GM18520 (cell line): ENCODE data around the gene NPIPB8.
A peak's percentile ranks its signal among the peaks of the same experiment; 100 is the strongest.
"Not testable (repeated sequence)": the region's sequence is repeated elsewhere in the genome, so short reads cannot be mapped to it uniquely, and the experiment has no call there.

Experiments used
- ATAC-seq: cut with Tn5 transposase; IDR thresholded peaks from one replicate; pipeline ENCODE4 v1.9.1; 2021; ENCODE audit not compliant: unreplicated experiment

The NPIPB8 gene

DNA sequence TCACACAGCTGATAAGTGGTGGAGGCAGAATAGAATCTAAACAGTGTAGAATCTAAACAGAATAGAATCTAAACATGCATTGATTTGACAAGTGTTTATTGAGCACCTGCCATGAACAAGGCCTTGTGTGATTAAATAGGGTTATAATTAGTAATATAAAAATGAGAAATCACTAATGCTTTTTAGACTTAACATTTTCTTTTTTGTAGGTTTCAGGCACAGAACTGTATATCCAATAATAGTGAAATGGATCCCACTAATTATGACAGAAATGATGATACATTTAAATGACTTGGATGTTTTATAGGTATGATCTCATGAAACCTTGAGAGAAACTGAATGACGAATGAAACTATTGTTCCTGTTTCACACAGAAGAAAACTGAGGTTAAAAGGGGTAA is at the start of gene NPIPB8:
TSS of gene NPIPB8 (plus strand) at position 301 of the 400 bp plus-strand sequence. CDS start 296 bp downstream, outside the sequence.
- not testable (repeated sequence) for ATAC-seq

DNA sequence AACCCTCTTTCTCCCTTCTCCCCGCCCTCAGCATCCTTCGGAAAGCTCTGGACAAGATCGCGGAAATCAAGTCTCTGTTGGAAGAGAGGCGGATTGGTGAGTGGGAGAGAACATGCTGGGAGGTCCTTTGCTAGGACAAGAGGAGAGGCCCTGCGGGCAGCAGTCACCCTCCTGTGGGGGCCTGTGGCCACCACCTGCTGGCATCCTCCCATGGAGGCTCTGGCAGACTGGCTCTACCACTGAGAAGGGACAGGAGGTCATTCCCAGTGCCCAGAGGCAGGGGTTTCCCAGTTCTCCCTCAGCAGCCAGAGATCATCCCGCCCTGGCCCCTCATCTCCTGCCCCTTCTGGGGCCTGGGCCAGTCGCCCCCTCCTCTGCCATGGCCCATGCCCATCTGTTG is 48.8 kb upstream of the NPIPB8 start:
- ATAC-seq = no peak

DNA sequence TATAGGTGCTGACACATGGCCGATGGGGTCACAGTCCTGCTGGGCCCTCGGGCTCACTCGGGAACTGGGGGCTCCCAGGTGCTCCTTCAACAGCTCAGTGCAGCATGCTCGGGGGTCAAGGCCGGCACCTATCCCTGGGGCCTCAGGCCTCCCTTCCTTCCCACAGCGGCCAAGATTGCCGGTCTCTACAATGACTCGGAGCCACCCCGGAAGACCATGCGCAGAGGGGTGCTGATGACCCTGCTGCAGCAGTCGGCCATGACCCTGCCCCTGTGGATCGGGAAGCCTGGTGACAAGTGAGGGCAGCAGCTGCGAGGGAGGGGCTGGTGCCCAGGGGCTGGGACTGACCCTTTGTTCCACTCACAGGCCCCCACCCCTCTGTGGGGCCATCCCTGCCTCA is 47.9 kb upstream of the NPIPB8 start:
- no peak for ATAC-seq

DNA sequence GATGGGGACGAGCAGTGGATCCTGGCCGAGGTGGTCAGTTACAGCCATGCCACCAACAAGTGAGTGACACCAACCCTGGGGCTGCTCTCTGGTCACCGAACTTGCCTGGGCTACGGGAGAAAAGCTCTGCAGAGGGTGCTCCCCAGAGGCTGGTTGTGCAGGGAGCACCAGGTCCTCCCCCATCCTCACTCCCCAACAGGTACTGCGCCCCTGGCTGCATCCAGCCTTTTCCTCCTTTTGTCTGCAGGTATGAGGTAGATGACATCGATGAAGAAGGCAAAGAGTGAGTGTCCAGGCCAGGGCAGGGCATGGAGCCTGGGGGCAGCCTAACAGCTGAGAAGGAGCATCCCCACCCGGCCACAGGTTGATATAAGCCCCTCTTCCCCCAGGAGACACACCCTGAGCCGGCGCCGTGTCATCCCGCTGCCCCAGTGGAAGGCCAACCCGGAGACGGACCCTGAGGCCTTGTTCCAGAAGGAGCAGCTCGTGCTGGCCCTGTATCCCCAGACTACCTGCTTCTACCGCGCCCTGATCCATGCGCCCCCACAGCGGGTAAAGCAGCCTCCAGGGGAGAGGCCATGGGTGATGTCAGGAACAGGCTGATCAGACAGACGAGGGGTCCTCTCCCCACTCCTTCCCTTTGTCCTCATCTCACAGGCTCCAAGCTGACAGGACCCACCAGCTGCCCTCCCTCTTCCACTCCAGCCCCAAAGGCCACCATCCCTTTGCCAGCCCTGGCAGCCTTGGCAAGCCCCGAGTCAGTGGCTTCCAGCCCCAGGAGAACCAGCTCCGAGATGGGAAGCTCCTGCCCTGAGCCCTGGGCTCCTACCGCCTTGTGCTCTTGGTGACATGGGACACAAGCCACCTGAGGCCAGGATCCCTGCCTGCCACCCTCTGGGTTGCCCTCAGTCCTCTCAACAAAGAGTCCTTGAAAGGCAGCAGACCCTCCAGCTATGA is 47.2 kb upstream of the NPIPB8 start:
- no peak for ATAC-seq

DNA sequence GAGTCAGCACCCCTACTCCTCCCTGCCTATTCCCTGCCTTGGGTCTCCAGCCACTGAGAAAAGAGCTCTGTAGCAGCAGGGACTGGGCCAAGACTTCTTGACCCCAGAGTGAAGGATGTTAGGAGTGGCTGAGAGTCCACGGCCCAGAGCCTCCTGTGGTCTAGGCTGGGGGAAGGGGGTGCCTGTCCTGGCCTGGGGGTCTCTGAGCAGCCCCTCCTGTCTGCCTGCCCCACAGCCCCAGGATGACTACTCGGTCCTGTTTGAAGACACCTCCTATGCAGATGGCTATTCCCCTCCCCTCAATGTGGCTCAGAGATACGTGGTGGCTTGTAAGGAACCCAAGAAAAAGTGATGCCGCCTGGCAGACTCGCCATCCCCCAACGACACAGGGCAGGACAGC is 46.5 kb upstream of the NPIPB8 start:
- ATAC-seq = no peak

DNA sequence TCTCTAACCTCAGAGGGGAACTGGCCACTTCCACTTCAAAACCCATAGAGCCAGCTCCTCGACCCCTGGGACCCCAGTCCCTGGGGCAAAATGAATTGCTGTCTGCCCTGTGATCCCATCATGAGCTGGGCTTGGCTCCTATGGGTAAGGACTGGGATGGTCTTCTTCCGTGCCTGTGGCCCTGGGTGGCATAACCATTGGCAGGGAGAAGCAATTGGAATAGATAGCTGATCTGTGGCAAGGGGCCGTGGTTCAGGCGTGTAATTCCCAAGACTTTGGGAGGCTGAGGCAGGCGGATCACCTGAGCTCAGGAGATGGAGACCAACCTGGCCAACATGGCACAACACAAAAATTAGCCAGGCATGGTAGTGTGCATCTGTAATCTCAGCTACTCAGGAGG is 45.4 kb upstream of the NPIPB8 start:
- ATAC-seq = no peak

DNA sequence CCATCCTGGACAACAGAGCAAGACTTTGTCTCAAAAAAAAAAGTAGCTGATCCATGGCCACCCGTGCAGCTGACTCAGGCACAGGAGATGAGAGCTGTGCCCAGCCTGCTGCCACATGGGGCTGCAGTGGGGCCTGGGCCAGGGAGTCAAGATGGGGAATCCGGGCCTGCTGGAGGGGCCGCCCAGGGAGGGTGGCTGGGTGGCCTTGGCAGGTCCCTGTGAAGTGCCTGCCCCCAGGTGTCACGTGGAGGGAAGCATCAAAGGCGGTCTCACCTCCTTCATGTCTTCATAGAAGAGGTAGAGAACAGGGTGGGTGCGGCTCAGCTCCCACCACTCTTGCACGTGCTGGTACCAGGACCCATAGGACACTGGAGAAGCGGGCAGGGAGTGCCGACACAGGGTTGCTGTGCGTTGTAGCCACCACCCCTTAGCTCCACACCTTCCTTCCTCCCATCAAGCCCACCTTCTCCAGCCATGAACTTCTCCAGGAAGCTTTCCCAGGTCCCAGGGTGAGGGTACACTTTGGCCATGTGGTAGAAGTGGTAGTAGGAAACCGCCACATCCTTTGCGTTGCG is 44.8 kb upstream of the NPIPB8 start:
- no peak for ATAC-seq

DNA sequence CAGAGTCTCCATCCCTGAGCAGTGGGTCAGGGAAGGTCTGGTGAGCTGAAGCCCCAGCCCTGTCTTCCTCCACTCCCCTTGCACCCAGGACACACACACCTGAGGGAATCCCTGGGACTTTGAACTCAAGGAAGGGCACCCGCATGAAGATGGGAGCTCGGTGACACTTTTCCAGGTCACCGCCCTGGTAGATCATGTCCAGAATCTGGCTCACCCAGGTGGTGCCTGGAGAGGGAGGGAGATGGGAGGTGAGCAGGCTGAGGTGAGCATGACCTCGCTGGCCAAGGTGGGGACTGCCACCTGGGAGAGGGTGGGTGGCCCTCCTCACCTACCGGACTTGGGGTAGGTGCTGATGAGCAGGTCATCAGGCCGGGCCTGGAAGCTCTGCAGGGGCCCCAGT is 42.4 kb upstream of the NPIPB8 start:
- ATAC-seq = not testable (repeated sequence)

DNA sequence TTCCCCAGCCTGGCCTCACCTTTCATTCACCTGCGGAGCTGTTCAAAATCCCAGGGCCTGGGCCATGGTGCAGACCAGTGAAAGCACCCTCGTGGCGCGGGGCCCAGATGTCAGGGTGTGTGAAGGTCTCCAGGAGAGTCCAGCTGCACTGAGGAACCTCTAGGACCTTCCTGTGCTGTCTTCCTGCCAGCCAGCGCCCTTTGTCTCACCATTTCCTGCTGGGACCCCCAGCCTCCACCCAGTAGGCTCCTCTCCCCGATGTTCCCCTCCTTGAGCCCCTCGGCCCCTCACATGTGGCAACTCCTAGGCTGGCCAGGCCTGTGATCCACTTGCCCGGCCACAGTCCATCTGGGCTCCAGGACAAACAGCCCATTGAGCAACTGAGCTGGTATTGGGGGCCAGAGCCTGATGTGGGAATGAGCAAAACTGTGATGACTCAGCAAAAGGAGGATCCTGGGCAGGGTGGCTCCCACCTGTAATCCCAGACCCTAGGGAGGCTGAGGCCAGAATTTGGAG is 41.7 kb upstream of the NPIPB8 start:
- ATAC-seq = no peak

DNA sequence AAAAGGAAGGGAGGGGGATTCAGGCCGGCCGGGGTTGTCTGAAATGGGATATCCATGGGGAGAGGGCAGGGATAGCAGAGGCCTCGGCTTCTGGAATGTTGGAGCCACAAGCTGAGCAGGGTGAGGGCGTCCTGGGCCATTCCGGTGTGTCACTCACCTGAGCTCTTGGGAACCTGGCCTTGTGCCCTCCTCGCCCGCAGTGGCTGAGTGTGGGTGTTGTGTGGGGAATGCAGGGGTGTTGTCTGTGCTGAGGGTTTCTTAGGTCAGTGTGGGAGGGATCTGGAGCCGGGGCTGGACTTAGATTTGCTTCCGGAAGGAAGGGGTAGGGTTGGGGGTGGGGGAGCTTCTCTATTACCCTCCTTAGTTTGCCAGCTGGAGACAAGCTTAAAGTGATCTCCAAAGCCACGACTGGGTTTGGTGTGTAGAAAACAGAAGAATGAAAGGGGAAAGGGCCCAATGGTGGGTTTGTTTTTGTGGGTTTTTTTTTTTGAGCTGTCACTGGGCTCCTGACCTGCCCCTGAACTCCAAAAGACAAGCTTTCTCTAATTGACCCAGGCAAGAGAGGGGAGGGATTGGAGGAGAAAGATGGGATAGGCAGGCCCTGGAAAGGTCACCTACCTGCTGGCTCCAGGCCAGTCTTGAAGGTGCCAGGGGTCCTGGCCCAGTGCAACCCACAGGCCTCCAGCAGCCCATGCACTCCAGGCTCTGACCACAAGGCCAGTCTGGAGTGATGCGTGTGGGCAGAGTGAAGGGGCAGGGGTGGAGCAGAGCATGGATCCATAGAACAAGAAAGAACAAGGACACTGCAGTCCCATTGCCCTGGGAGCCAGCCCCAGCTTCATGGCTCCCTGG is 40.8 kb upstream of the NPIPB8 start, which contains the start of gene SULT1A2:
TSS of gene SULT1A2 (minus strand) at position 211 of the 852 bp plus-strand sequence. CDS start 1,120 bp downstream, outside the sequence.
- no peak for ATAC-seq

DNA sequence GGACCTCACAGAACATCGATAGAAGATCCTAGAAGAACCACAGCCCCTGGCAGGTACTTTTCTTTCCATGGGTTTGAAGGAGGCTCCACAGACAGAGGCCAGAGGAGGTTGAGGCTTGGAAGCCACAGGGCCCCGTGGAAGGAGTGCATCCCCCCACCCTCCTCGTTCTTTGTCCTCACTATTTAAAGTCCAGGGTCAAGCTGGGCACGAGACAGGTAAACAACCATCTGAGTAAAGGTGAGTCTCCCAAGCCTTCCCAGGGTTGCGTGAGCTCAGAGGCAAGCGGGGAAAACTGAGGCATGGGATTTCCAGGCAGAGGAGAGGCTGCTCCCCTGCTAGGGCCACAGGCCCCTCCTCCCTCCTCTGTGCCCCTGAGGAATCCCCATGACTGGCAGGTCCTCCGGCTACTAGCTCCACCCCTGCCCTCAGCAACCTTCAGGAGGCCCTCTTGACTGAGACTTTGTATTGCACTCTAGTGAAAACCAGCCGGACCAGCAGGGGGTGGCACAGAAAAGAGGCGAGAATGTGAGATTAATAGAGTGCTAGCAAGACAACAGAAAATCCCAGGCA is 40.1 kb upstream of the NPIPB8 start:
- ATAC-seq = no peak

DNA sequence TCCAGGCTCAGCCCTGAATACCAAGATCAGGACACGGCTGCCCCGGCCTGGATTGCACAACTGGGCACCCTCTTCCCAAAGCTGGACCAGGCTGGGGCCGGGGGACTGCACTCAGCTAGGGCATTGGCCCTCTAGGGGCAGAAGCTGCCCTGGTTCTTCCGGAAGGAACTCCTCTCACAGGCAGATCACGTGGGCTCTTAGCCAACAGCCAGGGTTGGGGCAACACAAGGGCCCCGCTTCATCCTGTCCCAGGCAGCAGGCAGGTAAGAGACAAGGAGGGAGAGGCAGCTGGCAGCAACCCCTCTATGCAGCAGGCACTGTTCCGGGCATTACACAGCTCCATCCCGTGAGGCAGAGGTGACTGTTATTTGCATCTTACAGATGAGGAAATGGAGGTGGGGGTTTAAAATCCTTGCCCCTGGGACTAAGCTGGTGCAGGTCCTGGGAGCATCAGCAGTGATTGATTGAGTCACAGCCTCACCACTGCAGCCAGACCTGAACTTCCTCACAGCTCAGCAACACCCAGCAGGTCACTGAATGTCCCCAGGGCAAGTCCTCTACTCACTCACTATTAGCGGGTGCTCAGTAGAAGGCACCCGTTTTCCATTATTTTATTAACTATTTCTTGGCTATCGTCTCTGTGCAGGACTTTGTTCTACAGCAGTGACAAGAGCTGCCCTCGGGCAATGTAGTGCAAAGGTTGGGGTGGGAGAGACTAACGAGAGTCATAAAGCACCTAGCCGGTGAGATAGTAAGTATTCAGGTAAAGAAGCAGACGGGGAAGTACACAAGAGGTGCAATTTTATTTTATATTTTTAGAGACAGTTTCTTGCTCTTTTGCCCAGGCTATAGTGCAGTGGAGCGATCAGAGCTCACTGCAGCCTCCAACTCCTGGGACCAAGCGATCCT is 38.2 kb upstream of the NPIPB8 start:
- not testable (repeated sequence) for ATAC-seq

DNA sequence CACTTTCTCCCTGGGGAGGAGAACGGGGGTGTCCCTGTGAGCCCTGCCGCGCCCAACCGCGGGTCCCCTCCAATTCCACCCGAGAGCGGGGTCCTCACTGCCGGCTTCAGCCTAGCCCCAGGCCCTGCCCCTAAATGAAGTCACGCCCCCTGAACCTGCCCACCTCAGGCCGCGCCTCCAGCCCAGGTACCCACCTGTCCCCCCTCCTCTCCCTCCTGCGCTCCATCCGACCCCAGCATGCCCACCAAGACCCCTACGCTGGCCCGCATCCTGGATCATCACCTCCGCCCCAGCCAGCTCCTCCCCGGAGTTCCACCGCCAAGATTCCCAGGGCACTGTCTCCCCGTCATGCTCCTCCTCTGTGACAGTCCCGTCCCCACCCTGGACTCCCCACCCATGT is 36.9 kb upstream of the NPIPB8 start:
- not testable (repeated sequence) for ATAC-seq

DNA sequence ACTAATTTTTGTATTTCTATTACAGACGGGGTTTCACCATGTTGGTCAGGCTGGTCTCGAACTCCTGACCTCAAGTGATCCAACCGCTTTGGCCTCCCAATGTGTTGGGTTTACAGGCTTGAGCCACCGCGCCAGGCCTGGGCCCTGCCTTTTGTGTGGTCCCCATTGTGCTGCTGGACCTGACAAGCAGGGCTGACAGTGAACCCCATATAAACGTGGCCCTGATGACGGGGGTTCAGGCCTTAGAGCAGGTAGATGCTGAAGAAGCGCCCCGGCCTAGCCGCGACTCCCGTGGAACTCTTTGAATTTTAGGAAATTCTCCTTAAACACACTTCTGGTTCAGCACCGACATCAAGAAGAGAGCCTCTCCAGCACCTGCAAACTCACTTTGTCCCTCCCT is 36.3 kb upstream of the NPIPB8 start:
- ATAC-seq = not testable (repeated sequence)

DNA sequence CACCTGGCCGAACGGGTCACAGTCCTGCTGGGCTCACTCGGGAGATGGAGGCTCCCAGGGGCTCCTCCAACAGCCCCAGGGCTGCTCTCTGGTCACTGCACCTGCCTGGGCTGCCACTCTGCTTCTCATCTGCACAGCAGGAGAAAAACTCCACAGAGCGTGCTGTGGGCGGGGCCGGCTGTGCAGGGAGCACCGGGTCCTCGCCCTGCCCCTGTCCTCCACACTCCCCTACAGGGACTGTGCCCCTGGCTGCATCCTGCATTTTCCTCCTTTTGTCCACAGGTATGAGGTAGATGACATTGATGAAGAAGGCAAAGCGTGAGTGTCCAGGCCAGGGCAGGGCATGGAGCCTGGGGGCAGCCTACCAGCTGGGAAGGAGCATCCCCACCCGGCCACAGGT is 35.8 kb upstream of the NPIPB8 start:
- ATAC-seq = not testable (repeated sequence)

DNA sequence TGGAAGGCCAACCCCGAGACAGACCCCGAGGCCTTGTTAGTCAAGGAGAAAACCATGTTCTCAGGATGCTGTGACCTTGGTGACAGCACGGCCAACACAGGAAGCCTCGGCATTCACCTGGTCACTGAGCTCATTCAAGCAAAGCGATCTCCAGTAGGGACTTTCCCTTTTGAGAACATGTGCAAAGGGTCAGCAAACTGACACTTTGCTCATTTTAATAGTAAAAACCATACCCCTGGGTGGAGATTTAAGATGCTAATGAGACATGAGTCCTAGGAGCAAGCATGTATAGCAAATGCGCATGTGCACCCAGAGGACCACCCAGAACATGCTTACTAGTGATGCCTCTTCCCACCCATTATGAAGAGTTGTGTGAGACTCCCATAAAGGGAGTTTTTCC is 35.3 kb upstream of the NPIPB8 start:
- peak; percentile 40 for ATAC-seq

DNA sequence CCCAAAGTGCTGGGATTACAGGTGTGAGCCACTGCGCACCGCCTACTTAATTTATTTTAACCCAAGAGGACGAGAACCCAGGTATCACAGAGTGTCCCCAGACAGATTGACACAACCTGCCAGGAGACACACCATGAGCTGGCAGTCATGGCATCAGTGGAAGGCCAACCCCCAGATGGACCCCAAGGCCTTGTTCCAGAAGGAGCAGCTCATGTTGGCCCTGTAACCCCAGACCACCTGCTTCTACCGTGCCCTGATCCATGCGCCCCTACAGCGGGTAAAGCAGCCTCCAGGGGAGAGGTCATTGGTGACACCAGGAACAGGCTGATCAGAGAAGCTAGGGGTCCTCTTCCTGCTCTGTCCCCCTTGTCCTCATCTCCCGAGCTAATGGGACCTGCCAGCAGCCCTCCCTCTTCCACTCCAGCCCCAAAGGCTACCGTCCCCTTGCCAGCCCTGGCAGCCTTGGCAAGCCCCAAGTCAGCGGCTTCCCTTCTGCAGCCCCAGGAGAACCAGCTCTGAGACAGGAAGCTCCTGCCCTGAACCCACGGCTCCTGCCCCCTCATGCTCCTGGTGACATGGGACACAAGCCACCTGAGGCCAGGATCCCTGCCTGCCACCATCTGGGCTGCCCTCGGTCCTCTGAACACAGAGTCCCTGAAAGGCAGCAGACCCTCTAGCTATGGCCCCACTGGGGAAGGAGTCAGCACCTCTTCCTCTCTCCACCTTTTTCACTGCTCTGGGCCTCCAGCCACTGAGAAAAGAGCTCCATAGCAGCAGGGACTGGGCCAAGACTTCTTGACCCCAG is 34.3 kb upstream of the NPIPB8 start:
- no peak for ATAC-seq

DNA sequence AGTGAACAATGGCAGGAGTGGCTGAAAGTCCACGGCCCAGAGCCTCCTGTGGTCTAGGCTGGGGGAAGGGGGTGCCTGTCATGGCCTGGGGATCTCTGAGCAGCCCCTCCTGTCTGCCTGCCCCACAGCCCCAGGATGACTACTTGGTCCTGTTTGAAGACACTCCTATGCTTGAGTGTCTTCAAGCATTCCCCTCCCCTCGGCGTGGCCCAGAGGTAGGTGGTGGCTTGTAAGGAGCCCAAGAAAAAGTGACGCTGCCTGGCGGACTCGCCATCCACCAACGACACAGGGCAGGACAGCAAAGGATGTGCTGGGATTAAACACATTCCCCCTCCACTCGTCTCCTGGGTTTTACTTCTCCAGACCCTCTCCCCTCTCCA is 33.7 kb upstream of the NPIPB8 start:
- ATAC-seq = no peak
